ENCODE data around the gene NTSR1. TPM values are rescaled to one million over a fixed set of nuclear protein-coding genes. Genes with fewer than 3 reads are reported as not detected.

The NTSR1 gene
- total and polyA plus RNA-seq, 2 of the 13 experiments (the other 11 are each of a cell fraction or from before 2014, with no cell fraction given), result 0.09 to 0.12 TPM

DNA sequence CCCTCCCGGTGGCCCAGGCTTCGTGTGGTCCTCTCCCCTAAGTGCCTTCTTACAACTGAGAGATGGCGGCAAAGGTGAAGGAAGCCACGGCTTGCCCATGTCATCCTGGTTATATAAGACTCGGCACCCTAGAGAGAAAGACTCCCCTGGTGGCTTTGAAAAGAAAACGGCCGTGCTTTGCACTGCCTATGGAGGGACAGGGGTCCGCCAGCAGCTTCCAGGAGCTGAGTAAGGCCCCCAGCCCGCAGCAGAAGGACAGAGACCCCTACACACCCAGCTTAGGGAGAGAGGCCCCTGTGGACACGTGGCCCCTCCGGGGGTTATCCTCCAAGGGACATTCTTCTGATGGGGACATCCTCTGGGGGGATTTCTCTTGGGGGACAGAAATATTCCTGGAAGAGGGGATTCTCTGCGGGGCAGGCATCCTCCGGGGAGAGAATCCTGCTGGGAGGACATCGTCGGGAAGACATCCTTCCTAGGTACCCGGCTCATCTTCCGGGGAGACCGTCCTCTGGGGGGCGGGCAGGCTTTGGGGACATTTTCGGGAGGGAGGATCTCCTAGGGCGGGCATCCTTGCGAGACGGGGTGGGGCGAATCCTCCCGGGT, 95.5 kb downstream of the NTSR1 start (continued):
- TF ChIP-seq, protein P1, sequence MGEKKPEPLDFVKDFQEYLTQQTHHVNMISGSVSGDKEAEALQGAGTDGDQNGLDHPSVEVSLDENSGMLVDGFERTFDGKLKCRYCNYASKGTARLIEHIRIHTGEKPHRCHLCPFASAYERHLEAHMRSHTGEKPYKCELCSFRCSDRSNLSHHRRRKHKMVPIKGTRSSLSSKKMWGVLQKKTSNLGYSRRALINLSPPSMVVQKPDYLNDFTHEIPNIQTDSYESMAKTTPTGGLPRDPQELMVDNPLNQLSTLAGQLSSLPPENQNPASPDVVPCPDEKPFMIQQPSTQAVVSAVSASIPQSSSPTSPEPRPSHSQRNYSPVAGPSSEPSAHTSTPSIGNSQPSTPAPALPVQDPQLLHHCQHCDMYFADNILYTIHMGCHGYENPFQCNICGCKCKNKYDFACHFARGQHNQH (CRISPR knock-in tag; IDR thresholded peaks at IDR 0.05), result peak; percentile 12; the same call in 1 of the 2 replicates
- TF ChIP-seq CC2D1A (CRISPR knock-in tag; IDR thresholded peaks at IDR 0.05) (no peak), ZIK1 (CRISPR knock-in tag; IDR thresholded peaks at IDR 0.05; ENCODE audit: borderline replicate concordance, low read depth) (no peak), PITX1 (CRISPR knock-in tag; IDR thresholded peaks at IDR 0.05) (no peak), ZNF558 (CRISPR knock-in tag; IDR thresholded peaks at IDR 0.05; ENCODE audit: borderline replicate concordance) (no peak), FOXK1 (CRISPR knock-in tag; IDR thresholded peaks at IDR 0.05; ENCODE audit: borderline replicate concordance, low read depth) (no peak), NFE2L1 (CRISPR knock-in tag; IDR thresholded peaks at IDR 0.05; ENCODE audit: borderline replicate concordance) (no peak), NFYC (CRISPR knock-in tag; IDR thresholded peaks at IDR 0.05) (no peak), ZNF83 (CRISPR knock-in tag; IDR thresholded peaks at IDR 0.05; ENCODE audit: borderline replicate concordance) (no peak), IRF2 (CRISPR knock-in tag; IDR thresholded peaks at IDR 0.05) (peak; percentile 29; the same call in 1 of the 2 replicates), SNRNP70 (IDR thresholded peaks at IDR 0.05; ENCODE audit: low read depth, low read length) (no peak), ZNF883 (CRISPR knock-in tag; IDR thresholded peaks at IDR 0.05; ENCODE audit: not compliant biosample characterization) (peak; percentile 50), ATF1 (CRISPR knock-in tag; IDR thresholded peaks at IDR 0.05) (no peak), POLR2AphosphoS2 (IDR thresholded peaks at IDR 0.05; ENCODE audit: low read depth, low read length) (no peak), GTF3A (CRISPR knock-in tag; conservative IDR thresholded peaks at IDR 0.05) (no peak), ZFP41 (CRISPR knock-in tag; IDR thresholded peaks at IDR 0.05; ENCODE audit: borderline replicate concordance) (no peak), U2AF2 (IDR thresholded peaks at IDR 0.05; ENCODE audit: low read depth, low read length) (no peak), ZNF598 (CRISPR knock-in tag; IDR thresholded peaks at IDR 0.05; ENCODE audit: borderline replicate concordance) (peak; percentile 69; the same call in 1 of the 2 replicates), NFKB2 (CRISPR knock-in tag; IDR thresholded peaks at IDR 0.05; ENCODE audit: borderline replicate concordance) (no peak), SIX4 (CRISPR knock-in tag; IDR thresholded peaks at IDR 0.05) (no peak)
- TF ChIP-seq, protein P2, sequence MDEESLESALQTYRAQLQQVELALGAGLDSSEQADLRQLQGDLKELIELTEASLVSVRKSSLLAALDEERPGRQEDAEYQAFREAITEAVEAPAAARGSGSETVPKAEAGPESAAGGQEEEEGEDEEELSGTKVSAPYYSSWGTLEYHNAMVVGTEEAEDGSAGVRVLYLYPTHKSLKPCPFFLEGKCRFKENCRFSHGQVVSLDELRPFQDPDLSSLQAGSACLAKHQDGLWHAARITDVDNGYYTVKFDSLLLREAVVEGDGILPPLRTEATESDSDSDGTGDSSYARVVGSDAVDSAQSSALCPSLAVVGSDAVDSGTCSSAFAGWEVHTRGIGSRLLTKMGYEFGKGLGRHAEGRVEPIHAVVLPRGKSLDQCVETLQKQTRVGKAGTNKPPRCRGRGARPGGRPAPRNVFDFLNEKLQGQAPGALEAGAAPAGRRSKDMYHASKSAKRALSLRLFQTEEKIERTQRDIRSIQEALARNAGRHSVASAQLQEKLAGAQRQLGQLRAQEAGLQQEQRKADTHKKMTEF (CRISPR knock-in tag; IDR thresholded peaks at IDR 0.05), result peak; percentile 61; the same call in 1 of the 2 replicates
- TF ChIP-seq, protein P3, sequence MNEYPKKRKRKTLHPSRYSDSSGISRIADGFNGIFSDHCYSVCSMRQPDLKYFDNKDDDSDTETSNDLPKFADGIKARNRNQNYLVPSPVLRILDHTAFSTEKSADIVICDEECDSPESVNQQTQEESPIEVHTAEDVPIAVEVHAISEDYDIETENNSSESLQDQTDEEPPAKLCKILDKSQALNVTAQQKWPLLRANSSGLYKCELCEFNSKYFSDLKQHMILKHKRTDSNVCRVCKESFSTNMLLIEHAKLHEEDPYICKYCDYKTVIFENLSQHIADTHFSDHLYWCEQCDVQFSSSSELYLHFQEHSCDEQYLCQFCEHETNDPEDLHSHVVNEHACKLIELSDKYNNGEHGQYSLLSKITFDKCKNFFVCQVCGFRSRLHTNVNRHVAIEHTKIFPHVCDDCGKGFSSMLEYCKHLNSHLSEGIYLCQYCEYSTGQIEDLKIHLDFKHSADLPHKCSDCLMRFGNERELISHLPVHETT (CRISPR knock-in tag; conservative IDR thresholded peaks at IDR 0.05), result no peak
- TF ChIP-seq, protein P4, sequence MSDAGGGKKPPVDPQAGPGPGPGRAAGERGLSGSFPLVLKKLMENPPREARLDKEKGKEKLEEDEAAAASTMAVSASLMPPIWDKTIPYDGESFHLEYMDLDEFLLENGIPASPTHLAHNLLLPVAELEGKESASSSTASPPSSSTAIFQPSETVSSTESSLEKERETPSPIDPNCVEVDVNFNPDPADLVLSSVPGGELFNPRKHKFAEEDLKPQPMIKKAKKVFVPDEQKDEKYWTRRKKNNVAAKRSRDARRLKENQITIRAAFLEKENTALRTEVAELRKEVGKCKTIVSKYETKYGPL (CRISPR knock-in tag; IDR thresholded peaks at IDR 0.05), result peak; percentile 16; the same call in 1 of the 2 replicates
- TF ChIP-seq, protein P5, sequence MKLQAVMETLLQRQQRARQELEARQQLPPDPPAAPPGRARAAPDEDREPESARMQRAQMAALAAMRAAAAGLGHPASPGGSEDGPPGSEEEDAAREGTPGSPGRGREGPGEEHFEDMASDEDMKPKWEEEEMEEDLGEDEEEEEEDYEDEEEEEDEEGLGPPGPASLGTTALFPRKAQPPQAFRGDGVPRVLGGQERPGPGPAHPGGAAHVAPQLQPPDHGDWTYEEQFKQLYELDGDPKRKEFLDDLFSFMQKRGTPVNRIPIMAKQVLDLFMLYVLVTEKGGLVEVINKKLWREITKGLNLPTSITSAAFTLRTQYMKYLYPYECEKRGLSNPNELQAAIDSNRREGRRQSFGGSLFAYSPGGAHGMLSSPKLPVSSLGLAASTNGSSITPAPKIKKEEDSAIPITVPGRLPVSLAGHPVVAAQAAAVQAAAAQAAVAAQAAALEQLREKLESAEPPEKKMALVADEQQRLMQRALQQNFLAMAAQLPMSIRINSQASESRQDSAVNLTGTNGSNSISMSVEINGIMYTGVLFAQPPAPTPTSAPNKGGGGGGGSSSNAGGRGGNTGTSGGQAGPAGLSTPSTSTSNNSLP (IDR thresholded peaks at IDR 0.05; ENCODE audit: low read depth, low read length), result no peak
